K562 (cell line): ENCODE data around the gene AIRE. TPM values are rescaled to one million over a fixed set of nuclear protein-coding genes. Genes with fewer than 3 reads are reported as not detected.

Source experiments
- E2F3 ChIP-seq: fragments of 250-450 bp; sonication (Bioruptor Pico); IDR thresholded peaks from 2 replicates; pipeline ENCODE4 v1.4.0; 2020; ENCODE audit warnings: mild to moderate bottlenecking
- PRPF4 ChIP-seq: fragments of 200-400 bp; formaldehyde crosslinking; IDR thresholded peaks from one replicate; pipeline ENCODE4 v1.6.1; 2017; ENCODE audit warnings: low read length, low read depth, mild to moderate bottlenecking; ENCODE audit not compliant: insufficient read depth, poor library complexity, severe bottlenecking
- TEAD4 ChIP-seq, 2 experiments: sonication (generic) in 1 of 2; formaldehyde crosslinking in 1 of 2; IDR thresholded peaks; 2 replicates each; pipeline versions ENCODE4 v1.6.1 to v1.8.0; 2012 to 2022; ENCODE audit warnings: borderline replicate concordance in 1 of 2, inconsistent platforms in 1 of 2, low read length in 1 of 2, mild to moderate bottlenecking in 1 of 2, missing genetic modification reagents in 1 of 2
- polyA plus RNA-seq, 8 experiments: library from polyadenylated mRNA; depleted of rRNA in 4 of 8; stranded (reverse) in 5 of 8; unstranded in 3 of 8; fragments of >200 nt; fragmentation: Nextera tagmentation in 2 of 8; fragmentation: Illumina TruSeq in 1 of 8; extraction: Ambion mirVana in 2 of 8; extraction: Trizol in 1 of 8; gene quantifications; 2 replicates each; pipeline versions ENCODE4 v1.2.1 to v1.2.3, GENCODE V29; 2011 to 2014; ENCODE audit warnings: inconsistent platforms in 1 of 8, missing spikeins in 1 of 8
- total RNA-seq, 7 experiments: library from RNA; depleted of rRNA in 6 of 7; stranded (reverse); fragments of >200 nt in 6 of 7; fragmentation: Illumina TruSeq in 2 of 7; extraction: Trizol in 2 of 7; gene quantifications; 2 replicates each; pipeline versions ENCODE4 v1.2.1 to v1.2.3, GENCODE V29; 2011 to 2021; ENCODE audit warnings: low replicate concordance in 1 of 7
- TF ChIP-seq, protein P1 (sequence below): fragments of 250-450 bp; sonication (Bioruptor Pico); IDR thresholded peaks from 2 replicates; pipeline ENCODE4 v1.5.0; 2022; ENCODE audit warnings: mild to moderate bottlenecking
- TF ChIP-seq, protein P2 (sequence below): sonication (generic); formaldehyde crosslinking; IDR thresholded peaks from 2 replicates; pipeline ENCODE4 v1.8.0; 2022; ENCODE audit warnings: missing genetic modification reagents, mild to moderate bottlenecking, borderline replicate concordance

Gene AIRE
- total and polyA plus RNA-seq, 9 of the 15 experiments (the other 6 are each of a cell fraction or from before 2014, with no cell fraction given): 0.01 TPM; not detected in 8

DNA sequence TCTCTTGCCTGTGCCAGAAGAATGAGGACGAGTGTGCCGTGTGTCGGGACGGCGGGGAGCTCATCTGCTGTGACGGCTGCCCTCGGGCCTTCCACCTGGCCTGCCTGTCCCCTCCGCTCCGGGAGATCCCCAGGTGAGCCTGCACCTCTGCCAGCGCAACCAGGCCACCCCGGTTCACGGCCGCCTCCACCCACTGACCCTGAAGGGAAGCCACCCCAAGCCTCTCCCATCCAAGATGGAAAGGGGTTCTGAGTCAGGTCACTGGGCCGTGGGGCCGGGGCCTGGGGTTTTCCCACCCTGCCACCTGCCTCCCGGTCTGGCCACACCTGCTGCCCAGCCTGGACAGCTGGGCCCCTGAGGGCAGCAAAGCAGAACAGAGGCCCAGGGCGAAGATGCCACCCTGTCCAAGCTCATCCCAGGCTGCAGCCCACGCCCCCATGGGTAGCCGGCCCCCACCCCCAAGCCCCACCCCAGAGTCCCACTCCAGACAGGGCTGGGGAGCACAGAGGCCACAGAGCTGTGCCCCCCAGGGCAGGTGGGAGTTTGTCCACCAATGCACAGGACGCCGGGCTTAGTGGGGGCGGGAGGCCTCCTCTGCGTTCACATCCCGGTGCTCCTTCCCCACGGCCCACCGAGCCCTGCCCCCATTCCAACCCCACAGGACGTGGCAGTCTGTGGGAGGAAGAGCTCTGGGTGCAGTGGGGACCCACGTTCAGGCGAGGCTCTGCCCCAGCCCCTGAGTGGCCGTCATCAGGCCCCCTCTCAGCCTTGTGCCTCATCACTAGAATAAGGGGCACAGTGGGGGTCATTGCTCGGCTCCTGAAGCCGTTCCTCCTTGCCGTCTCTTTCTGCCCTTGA, 5.6 kb downstream of the AIRE start (continued):
- TF ChIP-seq TEAD4 (IDR thresholded peaks at IDR 0.05; ENCODE audit: low read length): no peak
- no peak for TF ChIP-seq TEAD4 (CRISPR knock-in tag; IDR thresholded peaks at IDR 0.05; ENCODE audit: borderline replicate concordance)
- TF ChIP-seq, protein P1, sequence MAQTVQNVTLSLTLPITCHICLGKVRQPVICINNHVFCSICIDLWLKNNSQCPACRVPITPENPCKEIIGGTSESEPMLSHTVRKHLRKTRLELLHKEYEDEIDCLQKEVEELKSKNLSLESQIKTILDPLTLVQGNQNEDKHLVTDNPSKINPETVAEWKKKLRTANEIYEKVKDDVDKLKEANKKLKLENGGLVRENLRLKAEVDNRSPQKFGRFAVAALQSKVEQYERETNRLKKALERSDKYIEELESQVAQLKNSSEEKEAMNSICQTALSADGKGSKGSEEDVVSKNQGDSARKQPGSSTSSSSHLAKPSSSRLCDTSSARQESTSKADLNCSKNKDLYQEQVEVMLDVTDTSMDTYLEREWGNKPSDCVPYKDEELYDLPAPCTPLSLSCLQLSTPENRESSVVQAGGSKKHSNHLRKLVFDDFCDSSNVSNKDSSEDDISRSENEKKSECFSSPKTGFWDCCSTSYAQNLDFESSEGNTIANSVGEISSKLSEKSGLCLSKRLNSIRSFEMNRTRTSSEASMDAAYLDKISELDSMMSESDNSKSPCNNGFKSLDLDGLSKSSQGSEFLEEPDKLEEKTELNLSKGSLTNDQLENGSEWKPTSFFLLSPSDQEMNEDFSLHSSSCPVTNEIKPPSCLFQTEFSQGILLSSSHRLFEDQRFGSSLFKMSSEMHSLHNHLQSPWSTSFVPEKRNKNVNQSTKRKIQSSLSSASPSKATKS (CRISPR knock-in tag): no peak
- no peak for TF ChIP-seq E2F3 (CRISPR knock-in tag)
- TF ChIP-seq, protein P2, sequence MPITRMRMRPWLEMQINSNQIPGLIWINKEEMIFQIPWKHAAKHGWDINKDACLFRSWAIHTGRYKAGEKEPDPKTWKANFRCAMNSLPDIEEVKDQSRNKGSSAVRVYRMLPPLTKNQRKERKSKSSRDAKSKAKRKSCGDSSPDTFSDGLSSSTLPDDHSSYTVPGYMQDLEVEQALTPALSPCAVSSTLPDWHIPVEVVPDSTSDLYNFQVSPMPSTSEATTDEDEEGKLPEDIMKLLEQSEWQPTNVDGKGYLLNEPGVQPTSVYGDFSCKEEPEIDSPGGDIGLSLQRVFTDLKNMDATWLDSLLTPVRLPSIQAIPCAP (CRISPR knock-in tag): no peak
- TF ChIP-seq PRPF4: no peak
